Endothelial cell of umbilical vein (primary cell): ENCODE results near the gene CORO6. TPM values are rescaled to one million over a fixed set of nuclear protein-coding genes. Genes with fewer than 3 reads are reported as not detected.

Source experiments
- BruUV-seq: library from RNA; stranded (reverse); fragments of 400-500 nt; replicated peaks from 2 replicates; lab custom pipeline; 2021; lab: Mats Ljungman, UMichigan
- CTCF ChIA-PET: fragments of 300-600, 350-600 bp; sonication (Branson Sonifier 250); formaldehyde crosslinking; loops from one replicate; lab custom pipeline; 2021; ENCODE audit warnings: antibody characterized with exemption, inconsistent platforms; lab: Charles Lee
- POLR2A ChIA-PET: fragments of 300-600, 350-600 bp; sonication (Branson Sonifier 250); formaldehyde crosslinking; loops from one replicate; lab custom pipeline; 2021; ENCODE audit warnings: antibody characterized with exemption, inconsistent platforms; lab: Charles Lee
- DNase-seq: peaks from one replicate; pipeline ENCODE4 v3.0.0-alpha.2; 2011; ENCODE audit warnings: low read depth, low spot score
- FAIRE-seq: peaks from 2 replicates; lab custom pipeline; 2011; peaks lifted over from hg19 to GRCh38; lab: Jason Lieb, UNC
- H2AFZ ChIP-seq: 2 replicates; pipeline ENCODE4 v1.6.0; 2012; ENCODE audit warnings: low read depth, low read length, control low read depth, inconsistent platforms
- H3K27ac ChIP-seq: 2 replicates; pipeline ENCODE4 v1.5.1; 2011; ENCODE audit warnings: low read depth, mild to moderate bottlenecking, control low read depth, low read length, moderate library complexity; ENCODE audit not compliant: insufficient read depth
- H3K27me3 ChIP-seq, 2 experiments: 2 replicates each; pipeline versions ENCODE4 v1.6.0 to v1.6.1; 2011; ENCODE audit warnings: low read length in 2 of 2, mixed read lengths in 1 of 2; ENCODE audit not compliant: control insufficient read depth in 2 of 2, insufficient read depth in 2 of 2
- H3K36me3 ChIP-seq, 2 experiments: 2 replicates in 1 of 2; 3 replicates in 1 of 2; pipeline ENCODE4 v1.5.1; 2011; ENCODE audit warnings: low read length in 2 of 2, mild to moderate bottlenecking in 1 of 2, moderate library complexity in 1 of 2; ENCODE audit not compliant: control insufficient read depth in 2 of 2, insufficient read depth in 2 of 2; ENCODE audit errors: extremely low read depth in 1 of 2
- H3K4me1 ChIP-seq: 3 replicates; pipeline ENCODE4 v1.5.1; 2011; ENCODE audit warnings: mild to moderate bottlenecking, low read length; ENCODE audit not compliant: control insufficient read depth, insufficient read depth; ENCODE audit errors: extremely low read depth
- H3K4me2 ChIP-seq: 2 replicates; pipeline ENCODE4 v1.6.1; 2011; ENCODE audit warnings: low read length, control low read depth, mixed read lengths; ENCODE audit not compliant: insufficient read depth
- H3K4me3 ChIP-seq, 3 experiments: fragments of 200-600 bp in 1 of 3; sonication (generic), shearing (Covaris generic) in 1 of 3; replicated peaks in 1 of 3; 2 replicates each; pipeline ENCODE4 v1.5.1; 2011 to 2016; ENCODE audit warnings: control low read depth in 3 of 3, low read length in 3 of 3, mild to moderate bottlenecking in 2 of 3, inconsistent platforms in 1 of 3, low read depth in 1 of 3, moderate library complexity in 1 of 3; ENCODE audit not compliant: insufficient read depth in 1 of 3
- H3K79me2 ChIP-seq: 2 replicates; pipeline ENCODE4 v1.6.0; 2012; ENCODE audit warnings: low read length, inconsistent platforms; ENCODE audit not compliant: control insufficient read depth, insufficient read depth
- H3K9ac ChIP-seq: replicated peaks from 2 replicates; pipeline ENCODE3; 2011; ENCODE audit warnings: low read length, control low read depth; ENCODE audit not compliant: insufficient read depth; ENCODE audit errors: extremely low read depth
- H3K9me1 ChIP-seq: replicated peaks from 3 replicates; pipeline ENCODE4 v1.6.0; 2011; ENCODE audit warnings: mild to moderate bottlenecking, low read length; ENCODE audit not compliant: control insufficient read depth, insufficient read depth; ENCODE audit errors: extremely low read depth
- H3K9me3 ChIP-seq: replicated peaks from 2 replicates; pipeline ENCODE4 v1.5.1; 2012; ENCODE audit warnings: low read length, inconsistent platforms; ENCODE audit not compliant: control insufficient read depth, insufficient read depth
- H4K20me1 ChIP-seq: replicated peaks from 2 replicates; pipeline ENCODE3; 2011; ENCODE audit warnings: mild to moderate bottlenecking, low read length; ENCODE audit not compliant: control insufficient read depth, insufficient read depth; ENCODE audit errors: extremely low read depth
- CTCF ChIP-seq, 2 donors: IDR thresholded peaks; 1 replicate in 1 of 2; 2 replicates in 1 of 2; pipeline ENCODE4 v1.5.1; 2011; ENCODE audit warnings: low read length in 2 of 2, mild to moderate bottlenecking in 2 of 2, moderate library complexity in 2 of 2, control low read depth in 1 of 2, inconsistent platforms in 1 of 2, low read depth in 1 of 2; ENCODE audit not compliant: insufficient read depth in 1 of 2; ENCODE audit errors: extremely low read depth in 1 of 2
- EZH2 ChIP-seq: IDR thresholded peaks from 2 replicates; pipeline ENCODE4 v1.6.1; 2012; ENCODE audit warnings: borderline replicate concordance, low read depth, mild to moderate bottlenecking, moderate library complexity, low read length, inconsistent platforms; ENCODE audit not compliant: severe bottlenecking
- FOS ChIP-seq: IDR thresholded peaks from 2 replicates; pipeline ENCODE4 v1.6.1; 2011; ENCODE audit warnings: mild to moderate bottlenecking, low read length, moderate library complexity, borderline replicate concordance; ENCODE audit not compliant: insufficient read depth
- GATA2 ChIP-seq: IDR thresholded peaks from 2 replicates; pipeline ENCODE4 v1.7.0; 2011; ENCODE audit warnings: low read depth, mild to moderate bottlenecking, moderate library complexity, mixed read lengths, low read length; ENCODE audit not compliant: insufficient read length, insufficient read depth
- JUN ChIP-seq: IDR thresholded peaks from 2 replicates; pipeline ENCODE4 v1.6.1; 2011; ENCODE audit warnings: borderline replicate concordance, low read depth; ENCODE audit not compliant: insufficient read length, insufficient read depth
- MYC ChIP-seq: IDR thresholded peaks from one replicate; pipeline ENCODE4 v1.6.1; 2011; ENCODE audit warnings: mild to moderate bottlenecking, low read depth, low read length
- POLR2A ChIP-seq: IDR thresholded peaks from 2 replicates; pipeline ENCODE4 v1.6.1; 2012; ENCODE audit warnings: low read depth, mild to moderate bottlenecking, control low read depth, low read length
- POLR2AphosphoS5 ChIP-seq: IDR thresholded peaks from 2 replicates; pipeline ENCODE4 v1.6.1; 2012; ENCODE audit warnings: low read depth, mild to moderate bottlenecking, control low read depth, low read length, moderate library complexity; ENCODE audit not compliant: insufficient read depth
- dilution Hi-C: fragments of 300-500 bp; cut with MboI; formaldehyde crosslinking; loops from one replicate; pipeline ENCODE4 v1.15.0; 2019; ENCODE audit warnings: low sequenced_read_pairs; ENCODE audit not compliant: extremely low pct_ligation_motif_present
- intact Hi-C: fragments of 100-400 bp; cut with micrococcal nuclease; formaldehyde crosslinking; loops from one replicate; pipeline ENCODE4 v1.10.0; 2022
- polyA plus RNA-seq, 4 experiments: library from polyadenylated mRNA; depleted of rRNA in 3 of 4; stranded (reverse) in 3 of 4; unstranded in 1 of 4; fragments of >200 nt; gene quantifications; 2 replicates each; pipeline versions ENCODE4 v1.2.1 to v1.2.3, GENCODE V29; 2011 to 2012; ENCODE audit warnings: missing spikeins in 1 of 4
- total RNA-seq: library from RNA; stranded (reverse); gene quantifications from 2 replicates; pipeline ENCODE4 v1.2.3, GENCODE V29; 2021
- TF ChIP-seq, protein P1 (sequence below): IDR thresholded peaks from 2 replicates; pipeline ENCODE4 v1.6.1; 2011; ENCODE audit not compliant: insufficient read depth, insufficient read length

The CORO6 gene
- total and polyA plus RNA-seq, 2 donors (not counting 3 experiments of a cell fraction or from before 2014, with no cell fraction given): 10.7 to 14.7 TPM

DNA sequence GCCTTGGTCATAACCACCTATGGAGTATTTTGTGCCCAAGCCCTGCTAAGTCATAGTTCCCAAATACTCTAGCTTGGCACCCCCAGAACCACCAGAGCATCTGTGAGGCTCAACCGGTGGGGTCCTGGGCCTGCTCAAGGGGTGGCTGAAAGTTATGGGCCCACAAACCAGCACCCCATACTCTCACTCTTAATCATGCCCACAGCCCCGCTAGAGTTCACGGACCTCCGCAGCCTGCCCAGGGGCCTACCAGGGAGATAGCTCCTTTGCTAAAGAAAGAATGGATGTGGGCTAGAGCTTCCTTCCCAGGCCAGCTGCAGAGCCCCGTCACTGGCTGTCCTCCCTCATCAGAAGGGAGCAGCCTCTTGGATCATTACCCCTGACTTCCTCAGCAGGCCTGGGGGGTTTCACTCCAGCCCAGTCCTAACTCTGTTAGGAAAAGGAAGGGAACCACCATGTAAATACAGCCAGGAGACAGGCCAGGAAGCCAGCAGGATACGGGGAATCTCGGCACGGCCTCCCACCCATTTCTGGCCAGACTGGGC is 34.6 kb downstream of the CORO6 start:
- TF ChIP-seq MYC (no peak), FOS (no peak), GATA2 (no peak), POLR2AphosphoS5 (no peak), POLR2A (no peak), JUN (no peak), CTCF (IDR thresholded peaks at IDR 0.05; ENCODE audit: extremely low read depth in 1 of 2, insufficient read depth in 1 of 2, low read depth in 1 of 2, low read length in 2 of 2) (no peak), EZH2 (no peak)
- TF ChIP-seq, protein P1, sequence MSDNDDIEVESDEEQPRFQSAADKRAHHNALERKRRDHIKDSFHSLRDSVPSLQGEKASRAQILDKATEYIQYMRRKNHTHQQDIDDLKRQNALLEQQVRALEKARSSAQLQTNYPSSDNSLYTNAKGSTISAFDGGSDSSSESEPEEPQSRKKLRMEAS: no peak
- peak overlapping the region; percentile 66 for H3K27ac ChIP-seq
- CTCF ChIA-PET: interaction anchor here (0.7 to 4.2 kb wide), 9 partner anchors 15 to 505 kb away, joined by 3 to 27 read pairs (median 3); partner anchors contain the start of genes ABHD15 and TP53I13
- POLR2A ChIA-PET: no interaction called here
- peak overlapping the region; percentile 54 for H3K9ac ChIP-seq
- peaks cover 60% of the 10 kb centered on the region for H3K79me2 ChIP-seq
- no peaks in the 10 kb centered on the region for H3K9me1 ChIP-seq
- H2AFZ ChIP-seq: no peak overlapping the region
- BruUV-seq: TSS peak; percentile 4
- intact Hi-C loops: loop anchor here (5.0 kb wide), 1 partner anchor 196 kb away; the partner anchor contains the start of gene TAOK1
- peak overlapping the region; percentile 66 for H3K4me2 ChIP-seq
- H4K20me1 ChIP-seq: no peaks in the 10 kb centered on the region
- peaks cover 76% of the 10 kb centered on the region for H3K4me1 ChIP-seq
- DNase-seq: peak; percentile 43
- H3K36me3 ChIP-seq: peaks cover 0 to 4% of the 10 kb centered on the region in 2 experiments
- H3K4me3 ChIP-seq: peak overlapping the region; percentile 58 to 69 (median 68)
- peak; percentile 76 for FAIRE-seq
- dilution Hi-C loops: no loop called here
- no peaks in the 10 kb centered on the region for H3K9me3 ChIP-seq
- H3K27me3 ChIP-seq: no peaks in the 10 kb centered on the region
